Heart right ventricle (tissue), 16 donors: ENCODE data around the gene NKAIN1. TPM values are rescaled to one million over a fixed set of nuclear protein-coding genes. Genes with fewer than 3 reads are reported as not detected.

Source experiments
- ATAC-seq, 8 donors: fragments of 200-7000 bp; cut with Tn5 transposase; one replicate each; pipeline ENCODE4 v1.9.1; 2020; ENCODE audit warnings: mild to moderate bottlenecking in 8 of 8, moderate library complexity in 8 of 8, moderate number of reproducible peaks in 1 of 8
- DNase-seq, 2 donors: peaks; one replicate each; pipeline ENCODE4 v3.0.0-alpha.2; 2020
- H3K27ac ChIP-seq, 10 donors: fragments of 200-600 bp; sonication (generic) in 2 of 10; one replicate each; pipeline versions ENCODE4 v1.5.0 to v1.8.0; 2020 to 2022; ENCODE audit warnings: mild to moderate bottlenecking in 3 of 10
- H3K27me3 ChIP-seq, 7 donors: fragments of 200-600 bp; one replicate each; pipeline ENCODE4 v1.8.0; 2021 to 2022; ENCODE audit warnings: mild to moderate bottlenecking in 2 of 7
- H3K36me3 ChIP-seq, 9 donors: fragments of 200-600 bp; sonication (generic) in 1 of 9; one replicate each; pipeline versions ENCODE4 v1.5.0 to v1.8.0; 2020 to 2022; ENCODE audit warnings: mild to moderate bottlenecking in 2 of 9
- H3K4me1 ChIP-seq, 9 donors: fragments of 200-600 bp; sonication (generic) in 1 of 9; one replicate each; pipeline versions ENCODE4 v1.5.0 to v1.8.0; 2020 to 2022; ENCODE audit warnings: mild to moderate bottlenecking in 4 of 9
- H3K4me3 ChIP-seq, 10 donors: fragments of 200-600 bp; sonication (generic) in 2 of 10; one replicate each; pipeline versions ENCODE4 v1.5.0 to v1.8.0; 2020 to 2022; ENCODE audit warnings: mild to moderate bottlenecking in 7 of 10, moderate library complexity in 2 of 10
- H3K9me3 ChIP-seq, 11 donors: fragments of 200-600 bp in 10 of 11; sonication (generic) in 2 of 11; one replicate each; pipeline versions ENCODE4 v1.5.0 to v1.8.0; 2013 to 2022; ENCODE audit warnings: mild to moderate bottlenecking in 2 of 11, control low read depth in 1 of 11, moderate library complexity in 1 of 11
- WGBS, 2 donors: extraction: QIAGEN DNeasy Blood & Tissue Kit; methylation state at CpG; one replicate each; pipeline ENCODE4 v1.1.7; 2013; ENCODE audit warnings: inconsistent platforms in 1 of 2; 5-methylcytosine and 5-hydroxymethylcytosine counted together
- intact Hi-C, 10 donors: fragments of 100-400 bp; cut with DNase I; formaldehyde crosslinking; loops; one replicate each; pipeline versions ENCODE4 v1.11.1 to v1.14.2; 2022
- polyA plus RNA-seq, 2 donors: library from polyadenylated mRNA; stranded (reverse); fragments of 200-250 nt; gene quantifications; one replicate each; pipeline ENCODE4 v1.2.3, GENCODE V29; 2013
- total RNA-seq, 10 donors: library from RNA; stranded (reverse); fragmentation: NEBNext Ultra II Directional in 3 of 10; extraction: Animal tissue kit (Norgen Biotek cat#: 25700) in 3 of 10; gene quantifications; one replicate each; pipeline versions ENCODE4 v1.2.1 to v1.2.4, GENCODE V29; 2021 to 2023
- TF ChIP-seq, protein P1 (sequence below), 9 donors: fragments of 200-600 bp; sonication (generic) in 2 of 9; IDR thresholded peaks; one replicate each; pipeline versions ENCODE4 v1.5.0 to v1.8.0; 2021 to 2022; ENCODE audit warnings: antibody characterized with exemption in 9 of 9, mild to moderate bottlenecking in 5 of 9, moderate library complexity in 1 of 9
- donor health status: Arrhythmogenic right ventricular cardiomyopathy.
- donor health status: ischemic (EF 13 %, LVEDD 7.1; RV severe dilation, severe dysfunction).
- donor health status: healthy with polysubstance abuse.
- donor health status: DM: no; HTN: yes; CAD: no.
- donor health status: DM: no; HTN: no; CAD: no.
- donor health status: ischemic (EF 25% LVEDD 6.9; RV normal size, moderate dysfunction).
- donor health status: ischemic (EF 25% LVEDD 5.7; RV mildly dilated, moderate dysfunction).
- donor health status: healthy.
- donor health status: DM: yes; HTN: yes; CAD: no.
- donor health status: Ischemic cardiomyopathy.
- donor health status: ischemic (EF 35%, LVEDD 5.7; RV mildly dilated, moderate dysfunction).
- donor health status: nonischemic (EF 11% LVEDD 7.7; RV severe dilation, severe dysfunction).
- donor health status: DM: yes; HTN: yes; CAD: no.
- donor health status: PGD.
- donor health status: ischemic (EF 29% LVEDD 5.4; RV normal size, mild dysfunction).
- donor health status: nonischemic (EF 23%, LVEDD 6.1; RV moderate dilation, normal function).

NKAIN1 gene
- total and polyA plus RNA-seq, 12 donors = 0.07 to 0.45 (median 0.21) TPM; not detected in 8

DNA sequence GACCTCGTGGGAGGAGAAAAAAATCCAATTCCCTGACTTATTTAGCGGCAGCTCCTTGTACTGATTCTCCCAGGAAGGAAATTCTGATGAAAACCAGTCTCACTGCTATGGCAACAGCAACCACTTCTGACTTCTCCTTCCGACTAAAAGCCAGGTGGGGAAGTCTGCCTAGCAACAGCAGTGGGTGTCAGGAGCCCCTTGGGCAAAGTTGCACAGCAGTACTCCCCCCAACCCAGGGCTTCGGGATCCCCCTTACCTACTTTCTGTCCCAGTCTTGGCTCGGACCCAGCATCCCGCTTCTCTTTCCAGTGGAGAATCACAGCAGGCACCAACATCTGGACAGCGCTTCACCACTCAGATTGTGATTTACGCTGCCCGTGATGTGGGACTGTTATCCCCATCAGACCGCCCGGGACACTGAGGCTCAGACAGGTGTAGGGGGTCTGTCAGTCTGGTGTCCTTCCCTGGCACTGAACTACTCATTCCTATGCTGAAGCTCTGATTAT lies 24.6 kb downstream of the NKAIN1 start:
- no peak overlapping the region for H3K4me3 ChIP-seq
- no peak for ATAC-seq
- H3K4me1 ChIP-seq = peaks cover 0 to 12% (median 10%) of the 10 kb centered on the region in 9 donors
- 58 to 67% methylated on average over 11 of the region's 11 CpGs for WGBS, 2 donors
- TF ChIP-seq, protein P1, sequence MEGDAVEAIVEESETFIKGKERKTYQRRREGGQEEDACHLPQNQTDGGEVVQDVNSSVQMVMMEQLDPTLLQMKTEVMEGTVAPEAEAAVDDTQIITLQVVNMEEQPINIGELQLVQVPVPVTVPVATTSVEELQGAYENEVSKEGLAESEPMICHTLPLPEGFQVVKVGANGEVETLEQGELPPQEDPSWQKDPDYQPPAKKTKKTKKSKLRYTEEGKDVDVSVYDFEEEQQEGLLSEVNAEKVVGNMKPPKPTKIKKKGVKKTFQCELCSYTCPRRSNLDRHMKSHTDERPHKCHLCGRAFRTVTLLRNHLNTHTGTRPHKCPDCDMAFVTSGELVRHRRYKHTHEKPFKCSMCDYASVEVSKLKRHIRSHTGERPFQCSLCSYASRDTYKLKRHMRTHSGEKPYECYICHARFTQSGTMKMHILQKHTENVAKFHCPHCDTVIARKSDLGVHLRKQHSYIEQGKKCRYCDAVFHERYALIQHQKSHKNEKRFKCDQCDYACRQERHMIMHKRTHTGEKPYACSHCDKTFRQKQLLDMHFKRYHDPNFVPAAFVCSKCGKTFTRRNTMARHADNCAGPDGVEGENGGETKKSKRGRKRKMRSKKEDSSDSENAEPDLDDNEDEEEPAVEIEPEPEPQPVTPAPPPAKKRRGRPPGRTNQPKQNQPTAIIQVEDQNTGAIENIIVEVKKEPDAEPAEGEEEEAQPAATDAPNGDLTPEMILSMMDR (IDR thresholded peaks at IDR 0.05) = no peak
- H3K36me3 ChIP-seq = no peaks in the 10 kb centered on the region
- H3K27me3 ChIP-seq = peaks cover 0 to 22% (median 0%) of the 10 kb centered on the region in 7 donors
- intact Hi-C loops = no loop called here
- H3K9me3 ChIP-seq = peaks cover 0 to 14% (median 0%) of the 10 kb centered on the region in 11 donors
- DNase-seq = no peak
- no peak overlapping the region for H3K27ac ChIP-seq

DNA sequence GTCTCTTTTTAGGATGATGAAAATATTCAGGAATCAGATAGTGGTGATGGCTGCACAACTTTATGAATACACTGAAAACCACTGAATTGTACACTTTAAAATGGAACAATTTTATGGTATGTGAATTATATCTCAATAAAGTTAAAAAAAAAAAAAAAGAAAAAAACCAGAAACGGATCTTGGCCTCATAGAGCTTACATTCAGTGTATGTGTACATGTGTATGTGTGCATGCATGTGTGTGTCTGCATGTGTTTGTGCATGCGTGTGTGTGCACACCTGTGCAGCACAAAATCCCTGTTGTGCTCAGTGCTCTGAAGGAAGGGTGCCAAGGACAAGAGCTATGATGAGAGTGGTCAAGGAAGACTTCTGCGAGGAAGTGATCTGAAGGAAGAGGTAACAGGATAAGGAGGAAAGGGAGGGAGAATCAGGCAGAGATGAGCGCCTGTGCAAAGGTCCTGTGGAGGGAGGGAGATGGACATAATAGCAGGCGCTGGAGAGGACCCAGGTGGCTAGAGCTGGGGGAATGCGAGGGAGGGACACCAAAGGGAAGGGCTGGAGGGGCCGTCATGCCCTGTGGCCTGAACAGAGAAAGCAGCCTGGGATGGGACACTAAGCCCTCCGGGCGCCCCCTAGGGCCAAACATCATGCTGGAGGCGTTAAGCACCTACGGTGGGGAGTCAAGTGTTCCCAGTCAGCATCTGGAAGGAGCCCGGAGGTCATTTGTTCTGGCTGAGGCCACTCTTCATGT lies 25.2 kb downstream of the NKAIN1 start:
- no peak overlapping the region for H3K4me3 ChIP-seq
- ATAC-seq = no peak
- H3K27ac ChIP-seq = no peak overlapping the region
- WGBS, 2 donors = 59 to 61% methylated on average over 12 of the region's 12 CpGs
- H3K9me3 ChIP-seq = peaks cover 0 to 14% (median 0%) of the 10 kb centered on the region in 11 donors
- peaks cover 0 to 12% (median 10%) of the 10 kb centered on the region in 9 donors for H3K4me1 ChIP-seq
- H3K36me3 ChIP-seq = no peaks in the 10 kb centered on the region
- intact Hi-C loops = no loop called here
- DNase-seq = no peak
- TF ChIP-seq, protein P1 (IDR thresholded peaks at IDR 0.05) = no peak
- H3K27me3 ChIP-seq = peaks cover 0 to 22% (median 0%) of the 10 kb centered on the region in 7 donors

- Histone ChIP-seq H3K36me3 (no peaks in the 10 kb centered on the region), H3K4me1 (no peaks in the 10 kb centered on the region), H3K27me3 (no peaks in the 10 kb centered on the region), H3K4me3 (no peak overlapping the region), H3K9me3 (peaks cover 0 to 14% (median 0%) of the 10 kb centered on the region in 11 donors), H3K27ac (no peak overlapping the region)
- intact Hi-C loops = no loop called here
- DNase-seq = no peak
- TF ChIP-seq, protein P1 (IDR thresholded peaks at IDR 0.05) = no peak
- WGBS, 2 donors = 74 to 82% methylated on average over 9 of the region's 9 CpGs
- no peak for ATAC-seq
Observed at GRCh38 chr1:31208361-31208945, 31.2 kb downstream of the NKAIN1 start.

GRCh38 chr1:31207569-31207968 lies 32.1 kb downstream of the NKAIN1 start:
- TF ChIP-seq, protein P1 (IDR thresholded peaks at IDR 0.05) = no peak
- DNase-seq (no peak), ATAC-seq (no peak)
- H3K27me3 ChIP-seq = no peaks in the 10 kb centered on the region
- H3K27ac ChIP-seq = no peak overlapping the region
- intact Hi-C loops = no loop called here
- H3K9me3 ChIP-seq = peaks cover 0 to 13% (median 0%) of the 10 kb centered on the region in 11 donors
- H3K4me1 ChIP-seq = no peaks in the 10 kb centered on the region
- WGBS, 2 donors = 63 to 70% methylated on average over 5 of the region's 5 CpGs
- H3K4me3 ChIP-seq = no peak overlapping the region
- H3K36me3 ChIP-seq = no peaks in the 10 kb centered on the region
